ENCODE measurements around the gene CC2D2A. TPM values are rescaled to one million over a fixed set of nuclear protein-coding genes. Genes with fewer than 3 reads are reported as not detected.

Gene CC2D2A
- polyA plus RNA-seq, 1 donor from 2014 or later = 8.6 TPM

DNA sequence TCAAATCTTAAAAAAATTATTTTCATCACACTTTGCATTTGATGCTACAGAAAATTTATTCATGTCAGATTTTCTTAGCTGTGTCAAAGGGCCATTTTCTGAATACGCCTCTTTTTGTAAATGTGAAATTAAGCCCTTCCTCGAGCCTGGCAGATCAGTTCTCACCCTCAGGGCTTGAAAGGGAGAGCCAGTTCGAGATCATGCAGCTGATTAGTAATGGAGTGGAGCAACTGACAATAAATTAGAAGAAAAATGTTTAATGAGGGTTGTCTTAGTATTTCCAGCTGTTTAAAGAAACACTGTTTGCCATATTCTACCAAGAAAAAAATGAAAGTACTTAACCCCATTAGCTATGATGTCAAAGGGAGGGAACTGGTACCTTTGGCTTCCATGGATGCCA is 28.7 kb downstream of the CC2D2A start:
- Histone ChIP-seq H3K79me2 (replicated peaks; ENCODE audit: insufficient read depth, low read length) (no peaks in the 10 kb centered on the region), H2AFZ (ENCODE audit: low read depth, low read length) (no peak overlapping the region), H3K27ac (ENCODE audit: low read length) (no peak overlapping the region), H3K9ac (ENCODE audit: low read length) (no peak overlapping the region), H3K4me2 (ENCODE audit: low read length) (no peak overlapping the region), H3F3A (ENCODE audit: insufficient read depth, low read length, poor library complexity, severe bottlenecking) (no peaks in the 10 kb centered on the region), H3K9me3 (ENCODE audit: low read length) (no peaks in the 10 kb centered on the region), H3K36me3 (ENCODE audit: insufficient read depth, low read length) (no peaks in the 10 kb centered on the region), H3K27me3 (ENCODE audit: insufficient read depth, low read depth, low read length) (no peaks in the 10 kb centered on the region), H3K4me3 (ENCODE audit: low read length) (no peak overlapping the region), H3K9me2 (ENCODE audit: insufficient read depth, low read length) (no peaks in the 10 kb centered on the region), H4K20me1 (ENCODE audit: insufficient read depth) (no peaks in the 10 kb centered on the region)
- no peak for TF ChIP-seq TAF1 (IDR thresholded peaks at IDR 0.05; ENCODE audit: low read depth)
- TF ChIP-seq EZH2 (IDR thresholded peaks at IDR 0.05; ENCODE audit: borderline replicate concordance, insufficient read depth, low read length, poor library complexity, severe bottlenecking) = no peak
- no peak for TF ChIP-seq POLR2AphosphoS5 (IDR thresholded peaks at IDR 0.05)
- TF ChIP-seq MXI1 (conservative IDR thresholded peaks at IDR 0.05; ENCODE audit: poor library complexity, severe bottlenecking) = no peak
- no peak for TF ChIP-seq EP300 (conservative IDR thresholded peaks at IDR 0.05; ENCODE audit: poor library complexity, severe bottlenecking)
- no peak for TF ChIP-seq SMC3 (conservative IDR thresholded peaks at IDR 0.05; ENCODE audit: poor library complexity)
- TF ChIP-seq, protein P1, sequence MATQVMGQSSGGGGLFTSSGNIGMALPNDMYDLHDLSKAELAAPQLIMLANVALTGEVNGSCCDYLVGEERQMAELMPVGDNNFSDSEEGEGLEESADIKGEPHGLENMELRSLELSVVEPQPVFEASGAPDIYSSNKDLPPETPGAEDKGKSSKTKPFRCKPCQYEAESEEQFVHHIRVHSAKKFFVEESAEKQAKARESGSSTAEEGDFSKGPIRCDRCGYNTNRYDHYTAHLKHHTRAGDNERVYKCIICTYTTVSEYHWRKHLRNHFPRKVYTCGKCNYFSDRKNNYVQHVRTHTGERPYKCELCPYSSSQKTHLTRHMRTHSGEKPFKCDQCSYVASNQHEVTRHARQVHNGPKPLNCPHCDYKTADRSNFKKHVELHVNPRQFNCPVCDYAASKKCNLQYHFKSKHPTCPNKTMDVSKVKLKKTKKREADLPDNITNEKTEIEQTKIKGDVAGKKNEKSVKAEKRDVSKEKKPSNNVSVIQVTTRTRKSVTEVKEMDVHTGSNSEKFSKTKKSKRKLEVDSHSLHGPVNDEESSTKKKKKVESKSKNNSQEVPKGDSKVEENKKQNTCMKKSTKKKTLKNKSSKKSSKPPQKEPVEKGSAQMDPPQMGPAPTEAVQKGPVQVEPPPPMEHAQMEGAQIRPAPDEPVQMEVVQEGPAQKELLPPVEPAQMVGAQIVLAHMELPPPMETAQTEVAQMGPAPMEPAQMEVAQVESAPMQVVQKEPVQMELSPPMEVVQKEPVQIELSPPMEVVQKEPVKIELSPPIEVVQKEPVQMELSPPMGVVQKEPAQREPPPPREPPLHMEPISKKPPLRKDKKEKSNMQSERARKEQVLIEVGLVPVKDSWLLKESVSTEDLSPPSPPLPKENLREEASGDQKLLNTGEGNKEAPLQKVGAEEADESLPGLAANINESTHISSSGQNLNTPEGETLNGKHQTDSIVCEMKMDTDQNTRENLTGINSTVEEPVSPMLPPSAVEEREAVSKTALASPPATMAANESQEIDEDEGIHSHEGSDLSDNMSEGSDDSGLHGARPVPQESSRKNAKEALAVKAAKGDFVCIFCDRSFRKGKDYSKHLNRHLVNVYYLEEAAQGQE (IDR thresholded peaks at IDR 0.05; ENCODE audit: borderline replicate concordance) = no peak
- TF ChIP-seq, protein P2, sequence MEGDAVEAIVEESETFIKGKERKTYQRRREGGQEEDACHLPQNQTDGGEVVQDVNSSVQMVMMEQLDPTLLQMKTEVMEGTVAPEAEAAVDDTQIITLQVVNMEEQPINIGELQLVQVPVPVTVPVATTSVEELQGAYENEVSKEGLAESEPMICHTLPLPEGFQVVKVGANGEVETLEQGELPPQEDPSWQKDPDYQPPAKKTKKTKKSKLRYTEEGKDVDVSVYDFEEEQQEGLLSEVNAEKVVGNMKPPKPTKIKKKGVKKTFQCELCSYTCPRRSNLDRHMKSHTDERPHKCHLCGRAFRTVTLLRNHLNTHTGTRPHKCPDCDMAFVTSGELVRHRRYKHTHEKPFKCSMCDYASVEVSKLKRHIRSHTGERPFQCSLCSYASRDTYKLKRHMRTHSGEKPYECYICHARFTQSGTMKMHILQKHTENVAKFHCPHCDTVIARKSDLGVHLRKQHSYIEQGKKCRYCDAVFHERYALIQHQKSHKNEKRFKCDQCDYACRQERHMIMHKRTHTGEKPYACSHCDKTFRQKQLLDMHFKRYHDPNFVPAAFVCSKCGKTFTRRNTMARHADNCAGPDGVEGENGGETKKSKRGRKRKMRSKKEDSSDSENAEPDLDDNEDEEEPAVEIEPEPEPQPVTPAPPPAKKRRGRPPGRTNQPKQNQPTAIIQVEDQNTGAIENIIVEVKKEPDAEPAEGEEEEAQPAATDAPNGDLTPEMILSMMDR (IDR thresholded peaks at IDR 0.05; ENCODE audit: poor library complexity, severe bottlenecking) = no peak
- no peak for TF ChIP-seq RAD21 (conservative IDR thresholded peaks at IDR 0.05)

DNA sequence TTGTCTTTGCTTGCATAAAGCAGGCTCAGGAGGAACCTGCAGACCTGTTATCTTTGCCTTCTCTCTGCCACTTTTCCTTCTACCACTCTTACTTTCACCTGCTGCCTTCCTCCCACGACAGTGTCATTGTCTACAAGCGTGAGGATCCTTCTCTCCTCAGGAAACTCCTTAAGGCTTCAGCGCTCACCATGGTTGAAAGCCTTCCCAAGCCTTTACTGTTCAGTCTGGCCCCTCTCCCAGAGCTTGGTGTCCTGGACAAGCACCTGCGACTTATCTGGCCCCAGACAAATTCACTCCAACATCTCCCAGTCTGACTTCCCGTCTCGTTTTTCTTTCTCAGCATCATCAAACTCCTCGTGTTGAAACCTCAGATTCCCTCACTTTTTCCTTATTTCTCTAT is 31.0 kb downstream of the CC2D2A start:
- Histone ChIP-seq H3K27ac (ENCODE audit: low read length) (no peak overlapping the region), H3K9ac (ENCODE audit: low read length) (no peak overlapping the region), H2AFZ (ENCODE audit: low read depth, low read length) (no peak overlapping the region), H3K4me3 (ENCODE audit: low read length) (no peak overlapping the region), H3K4me2 (ENCODE audit: low read length) (no peak overlapping the region), H3K36me3 (ENCODE audit: insufficient read depth, low read length) (no peaks in the 10 kb centered on the region), H4K20me1 (ENCODE audit: insufficient read depth) (no peaks in the 10 kb centered on the region), H3K9me2 (ENCODE audit: insufficient read depth, low read length) (no peaks in the 10 kb centered on the region), H3K27me3 (ENCODE audit: insufficient read depth, low read depth, low read length) (no peaks in the 10 kb centered on the region), H3F3A (ENCODE audit: insufficient read depth, low read length, poor library complexity, severe bottlenecking) (no peaks in the 10 kb centered on the region), H3K9me3 (ENCODE audit: low read length) (no peaks in the 10 kb centered on the region), H3K79me2 (replicated peaks; ENCODE audit: insufficient read depth, low read length) (no peaks in the 10 kb centered on the region)
- TF ChIP-seq POLR2AphosphoS5 (IDR thresholded peaks at IDR 0.05) (no peak), TAF1 (IDR thresholded peaks at IDR 0.05; ENCODE audit: low read depth) (no peak), EZH2 (IDR thresholded peaks at IDR 0.05; ENCODE audit: borderline replicate concordance, insufficient read depth, low read length, poor library complexity, severe bottlenecking) (no peak), MXI1 (conservative IDR thresholded peaks at IDR 0.05; ENCODE audit: poor library complexity, severe bottlenecking) (no peak), SMC3 (conservative IDR thresholded peaks at IDR 0.05; ENCODE audit: poor library complexity) (no peak), RAD21 (conservative IDR thresholded peaks at IDR 0.05) (no peak), EP300 (conservative IDR thresholded peaks at IDR 0.05; ENCODE audit: poor library complexity, severe bottlenecking) (no peak)
- TF ChIP-seq, protein P2 (IDR thresholded peaks at IDR 0.05; ENCODE audit: poor library complexity, severe bottlenecking) = no peak
- TF ChIP-seq, protein P1 (IDR thresholded peaks at IDR 0.05; ENCODE audit: borderline replicate concordance) = no peak

All from neural cell (in vitro differentiated cells).